ENCODE data around the gene ASB15. TPM values are rescaled to one million over a fixed set of nuclear protein-coding genes. Genes with fewer than 3 reads are reported as not detected.

The ASB15 gene
- total RNA-seq, 3 donors from 2014 or later = 0.15 TPM; not detected in 2

DNA sequence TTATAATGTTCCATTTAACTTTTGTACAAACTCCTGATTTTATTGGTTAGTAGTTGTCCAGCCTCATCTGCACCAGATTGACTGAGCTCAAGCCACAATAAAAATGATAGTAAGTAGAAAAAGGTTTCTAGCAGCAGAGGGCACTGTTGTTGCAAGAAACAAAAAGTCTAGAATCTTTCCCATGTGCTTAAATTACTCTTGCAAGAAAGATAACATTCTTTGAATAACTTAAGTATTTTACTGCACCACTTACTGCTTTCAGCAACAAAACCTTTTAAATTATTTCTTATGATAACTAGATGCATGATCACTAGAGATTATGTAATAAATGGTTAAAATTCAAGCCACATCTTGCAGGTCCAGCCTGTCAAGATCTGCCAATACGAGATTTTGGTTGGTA, 81.1 kb downstream of the ASB15 start:
- no peaks in the 10 kb centered on the region for H3K4me1 ChIP-seq
- H3K4me3 ChIP-seq = no peak overlapping the region
- H3K27me3 ChIP-seq = no peaks in the 10 kb centered on the region
- intact Hi-C loops (cut with DNase I; ENCODE audit: low total_unique reads) = no loop called here
- H3K36me3 ChIP-seq = no peaks in the 10 kb centered on the region
- no peaks in the 10 kb centered on the region for H3K9me3 ChIP-seq
- TF ChIP-seq POLR2AphosphoS5 (IDR thresholded peaks at IDR 0.05) (no peak), POLR2A (IDR thresholded peaks at IDR 0.05) (no peak)
- TF ChIP-seq, protein P1, sequence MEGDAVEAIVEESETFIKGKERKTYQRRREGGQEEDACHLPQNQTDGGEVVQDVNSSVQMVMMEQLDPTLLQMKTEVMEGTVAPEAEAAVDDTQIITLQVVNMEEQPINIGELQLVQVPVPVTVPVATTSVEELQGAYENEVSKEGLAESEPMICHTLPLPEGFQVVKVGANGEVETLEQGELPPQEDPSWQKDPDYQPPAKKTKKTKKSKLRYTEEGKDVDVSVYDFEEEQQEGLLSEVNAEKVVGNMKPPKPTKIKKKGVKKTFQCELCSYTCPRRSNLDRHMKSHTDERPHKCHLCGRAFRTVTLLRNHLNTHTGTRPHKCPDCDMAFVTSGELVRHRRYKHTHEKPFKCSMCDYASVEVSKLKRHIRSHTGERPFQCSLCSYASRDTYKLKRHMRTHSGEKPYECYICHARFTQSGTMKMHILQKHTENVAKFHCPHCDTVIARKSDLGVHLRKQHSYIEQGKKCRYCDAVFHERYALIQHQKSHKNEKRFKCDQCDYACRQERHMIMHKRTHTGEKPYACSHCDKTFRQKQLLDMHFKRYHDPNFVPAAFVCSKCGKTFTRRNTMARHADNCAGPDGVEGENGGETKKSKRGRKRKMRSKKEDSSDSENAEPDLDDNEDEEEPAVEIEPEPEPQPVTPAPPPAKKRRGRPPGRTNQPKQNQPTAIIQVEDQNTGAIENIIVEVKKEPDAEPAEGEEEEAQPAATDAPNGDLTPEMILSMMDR (IDR thresholded peaks at IDR 0.05) = peak in 2 of 3 donors; percentile 33 to 52
- no peak overlapping the region for H3K27ac ChIP-seq
- DNase-seq (ENCODE audit: low spot score in 2 of 2) = no peak

DNA sequence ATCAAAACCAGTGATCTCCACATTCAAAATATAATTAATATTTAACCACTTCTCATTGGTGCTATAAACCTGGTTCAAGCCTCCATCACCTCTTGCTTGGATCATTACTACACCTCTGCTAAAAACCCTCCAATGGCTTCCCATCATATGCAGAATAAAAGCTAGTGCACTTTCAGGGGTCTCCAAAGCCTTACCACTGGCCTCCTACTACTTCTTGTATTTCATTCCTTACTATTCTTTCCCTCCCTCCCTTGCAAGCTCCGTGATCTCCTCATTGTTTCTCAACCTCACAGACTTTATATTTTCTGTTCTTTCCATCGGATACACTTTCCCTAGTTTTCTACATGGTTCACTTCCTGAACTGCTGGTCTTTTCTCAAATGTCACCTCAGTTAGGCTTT, 85.5 kb downstream of the ASB15 start:
- Histone ChIP-seq H3K27me3 (no peaks in the 10 kb centered on the region), H3K36me3 (no peaks in the 10 kb centered on the region), H3K4me3 (no peak overlapping the region), H3K4me1 (no peaks in the 10 kb centered on the region), H3K9me3 (no peaks in the 10 kb centered on the region), H3K27ac (no peak overlapping the region)
- intact Hi-C loops (cut with DNase I; ENCODE audit: low total_unique reads) = no loop called here
- TF ChIP-seq POLR2AphosphoS5 (IDR thresholded peaks at IDR 0.05) = no peak
- no peak for TF ChIP-seq POLR2A (IDR thresholded peaks at IDR 0.05)
- DNase-seq (ENCODE audit: low spot score in 2 of 2) = no peak

DNA sequence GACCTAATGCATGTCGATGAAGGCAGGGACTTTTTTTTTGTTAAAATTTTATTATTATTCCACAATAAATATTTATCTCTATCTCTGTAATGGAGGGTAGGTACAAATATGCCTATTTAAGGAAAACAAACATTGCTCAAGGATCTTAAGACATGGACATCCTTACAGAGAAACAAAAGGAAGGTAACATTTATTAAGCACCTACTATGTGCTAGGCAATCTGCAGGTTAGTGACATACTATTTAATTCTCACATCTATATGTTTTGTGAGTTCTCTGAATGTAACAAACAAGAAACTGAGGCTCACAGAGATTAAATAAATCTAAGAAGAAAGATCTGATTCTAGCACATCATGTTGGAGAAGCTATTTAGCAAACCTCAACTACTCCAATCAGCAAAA, 86.1 kb downstream of the ASB15 start:
- DNase-seq (ENCODE audit: low spot score in 2 of 2) = no peak
- no peak overlapping the region for H3K27ac ChIP-seq
- intact Hi-C loops (cut with DNase I; ENCODE audit: low total_unique reads) = no loop called here
- H3K4me1 ChIP-seq = no peaks in the 10 kb centered on the region
- no peaks in the 10 kb centered on the region for H3K9me3 ChIP-seq
- no peaks in the 10 kb centered on the region for H3K27me3 ChIP-seq
- H3K4me3 ChIP-seq = no peak overlapping the region
- no peak for TF ChIP-seq POLR2AphosphoS5 (IDR thresholded peaks at IDR 0.05)
- TF ChIP-seq POLR2A (IDR thresholded peaks at IDR 0.05) = no peak
- TF ChIP-seq, protein P1 (IDR thresholded peaks at IDR 0.05) = no peak
- H3K36me3 ChIP-seq = no peaks in the 10 kb centered on the region

Other genes starting within 250 kb of the ASB15 start
- gene IQUB, start 67.2 kb upstream of the ASB15 start, total RNA-seq = 1 to 10 TPM in 2 of 3 donors, under 1 TPM in 1; 0.32 to 8.2 (median 3.3) TPM
- gene NDUFA5, start 44.0 kb upstream of the ASB15 start, total RNA-seq = 10 to 100 TPM; 34.9 to 73.3 (median 43.3) TPM
- not detected for gene LMOD2, start 54.0 kb downstream of the ASB15 start, total RNA-seq
- gene WASL, start 147.2 kb downstream of the ASB15 start, total RNA-seq = 10 to 100 TPM; 27.8 to 38.3 (median 37.8) TPM
- under 1 TPM in 1 of 3 donors, not detected in 2; 0.15 TPM for gene HYAL4, start 243.3 kb downstream of the ASB15 start, total RNA-seq